HEK293 (cell line): ENCODE data around the gene ACTN4.

Source experiments
- CTCF ChIA-PET: fragments of 350-600 bp; formaldehyde crosslinking; extraction: SDS; loops from one replicate; lab custom pipeline; 2021; ENCODE audit warnings: antibody characterized with exemption; lab: Yijun Ruan, JAX
- POLR2A ChIA-PET: fragments of 300-600 bp; formaldehyde crosslinking; extraction: SDS; loops from one replicate; lab custom pipeline; 2020; ENCODE audit warnings: antibody characterized with exemption, inconsistent platforms; lab: Yijun Ruan, JAX
- H3K27ac ChIP-seq: fragments of 200-500 bp; sonication (Bioruptor generic); 2 replicates; pipeline ENCODE4 v1.5.1; 2014; ENCODE audit warnings: low read depth, low read length, control low read depth, inconsistent platforms; ENCODE audit errors: extremely low read depth
- H3K36me3 ChIP-seq, 2 experiments: fragments of 200-500 bp in 1 of 2; sonication (Bioruptor generic) in 1 of 2; 1 replicate in 1 of 2; 2 replicates in 1 of 2; pipeline ENCODE4 v1.5.1; 2014 to 2017; ENCODE audit warnings: inconsistent platforms in 2 of 2, low read length in 2 of 2; ENCODE audit not compliant: control insufficient read depth in 2 of 2, insufficient read depth in 1 of 2
- H3K4me1 ChIP-seq: fragments of 200-500 bp; sonication (Bioruptor generic); 2 replicates; pipeline ENCODE4 v1.5.1; 2014; ENCODE audit warnings: mild to moderate bottlenecking, low read length, inconsistent platforms; ENCODE audit not compliant: control insufficient read depth, insufficient read depth
- H3K4me3 ChIP-seq: 2 replicates; pipeline ENCODE4 v1.5.1; 2011; ENCODE audit warnings: low read depth, mild to moderate bottlenecking, control low read depth, low read length, moderate library complexity
- H3K9me3 ChIP-seq: fragments of 200-500 bp; sonication (Bioruptor generic); 2 replicates; pipeline ENCODE4 v1.5.1; 2014; ENCODE audit warnings: low read depth, low read length, inconsistent platforms; ENCODE audit not compliant: control insufficient read depth, insufficient read depth
- BCL6B ChIP-seq: fragments of 450-650 bp; formaldehyde crosslinking; IDR thresholded peaks from 2 replicates; pipeline ENCODE4 v1.5.1; 2017; ENCODE audit warnings: missing biosample characterization, missing genetic modification characterization
- SCRT1 ChIP-seq: fragments of 450-650 bp; formaldehyde crosslinking; IDR thresholded peaks from 2 replicates; pipeline ENCODE4 v1.5.1; 2016; ENCODE audit warnings: missing biosample characterization, missing genetic modification characterization, borderline replicate concordance
- SCRT2 ChIP-seq: fragments of 450-650 bp; formaldehyde crosslinking; IDR thresholded peaks from 2 replicates; pipeline ENCODE4 v1.5.1; 2016; ENCODE audit warnings: missing biosample characterization, missing genetic modification characterization
- YY1 ChIP-seq: fragments of 450-650 bp; formaldehyde crosslinking; IDR thresholded peaks from 2 replicates; pipeline ENCODE4 v1.5.1; 2018; ENCODE audit warnings: missing biosample characterization, missing genetic modification characterization
- ZBTB20 ChIP-seq: fragments of 450-650 bp; formaldehyde crosslinking; IDR thresholded peaks from 2 replicates; pipeline ENCODE4 v1.5.1; 2016; ENCODE audit warnings: missing biosample characterization, missing genetic modification characterization
- ZBTB26 ChIP-seq: fragments of 450-650 bp; formaldehyde crosslinking; optimal IDR thresholded peaks from 2 replicates; pipeline ENCODE3; 2016; ENCODE audit warnings: missing biosample characterization, mild to moderate bottlenecking, missing genetic modification characterization
- ZIC2 ChIP-seq: fragments of 450-650 bp; formaldehyde crosslinking; IDR thresholded peaks from 2 replicates; pipeline ENCODE4 v1.5.1; 2016; ENCODE audit warnings: missing biosample characterization, missing genetic modification characterization
- ZNF148 ChIP-seq: fragments of 450-650 bp; formaldehyde crosslinking; IDR thresholded peaks from 2 replicates; pipeline ENCODE4 v1.5.0; 2017; ENCODE audit warnings: missing biosample characterization, missing genetic modification characterization, borderline replicate concordance
- ZNF169 ChIP-seq: fragments of 450-650 bp; formaldehyde crosslinking; IDR thresholded peaks from 2 replicates; pipeline ENCODE4 v1.5.1; 2016; ENCODE audit warnings: missing biosample characterization, missing genetic modification characterization
- ZNF23 ChIP-seq: fragments of 450-650 bp; formaldehyde crosslinking; IDR thresholded peaks from 2 replicates; pipeline ENCODE4 v1.5.1; 2016; ENCODE audit warnings: missing biosample characterization, missing genetic modification characterization, borderline replicate concordance
- ZNF311 ChIP-seq: fragments of 450-650 bp; formaldehyde crosslinking; IDR thresholded peaks from 2 replicates; pipeline ENCODE4 v1.5.1; 2017; ENCODE audit warnings: missing biosample characterization, missing genetic modification characterization, borderline replicate concordance
- ZNF366 ChIP-seq: fragments of 450-650 bp; formaldehyde crosslinking; conservative IDR thresholded peaks from 2 replicates; pipeline ENCODE4 v1.5.1; 2016; ENCODE audit warnings: missing biosample characterization, missing genetic modification characterization
- ZNF394 ChIP-seq: fragments of 450-650 bp; formaldehyde crosslinking; IDR thresholded peaks from 2 replicates; pipeline ENCODE4 v1.5.1; 2016; ENCODE audit warnings: missing biosample characterization, missing genetic modification characterization, mild to moderate bottlenecking, moderate library complexity, borderline replicate concordance
- ZNF404 ChIP-seq: fragments of 450-650 bp; formaldehyde crosslinking; IDR thresholded peaks from 2 replicates; pipeline ENCODE4 v1.5.1; 2017; ENCODE audit warnings: missing biosample characterization, missing genetic modification characterization
- ZNF600 ChIP-seq: fragments of 450-650 bp; formaldehyde crosslinking; IDR thresholded peaks from 2 replicates; pipeline ENCODE4 v1.5.1; 2016; ENCODE audit warnings: missing biosample characterization, missing genetic modification characterization
- ZNF610 ChIP-seq: fragments of 450-650 bp; formaldehyde crosslinking; IDR thresholded peaks from 2 replicates; pipeline ENCODE4 v1.5.1; 2016; ENCODE audit warnings: missing biosample characterization, missing genetic modification characterization, borderline replicate concordance
- ZNF639 ChIP-seq: fragments of 450-650 bp; formaldehyde crosslinking; IDR thresholded peaks from 2 replicates; pipeline ENCODE4 v1.5.1; 2016; ENCODE audit warnings: missing biosample characterization, missing genetic modification characterization
- ZNF76 ChIP-seq: fragments of 450-650 bp; formaldehyde crosslinking; IDR thresholded peaks from 2 replicates; pipeline ENCODE4; 2016; ENCODE audit warnings: low read depth, missing biosample characterization, missing genetic modification characterization, borderline replicate concordance
- ZNF837 ChIP-seq: fragments of 450-650 bp; formaldehyde crosslinking; IDR thresholded peaks from 2 replicates; pipeline ENCODE4 v1.5.1; 2016; ENCODE audit warnings: missing biosample characterization, missing genetic modification characterization

The ACTN4 gene

GRCh38 chr19:38676023-38676877, 28.8 kb downstream of the ACTN4 start:
- CTCF ChIA-PET: interaction anchor here (0.6 kb wide), 1 partner anchor 278 kb away, joined by 3 read pairs; no protein-coding TSS in a partner anchor
- Histone ChIP-seq H3K27ac (peak overlapping the region; percentile 11; the same call in 1 of the 2 replicates), H3K9me3 (no peaks in the 10 kb centered on the region), H3K36me3 (peaks cover 10 to 31% of the 10 kb centered on the region in 2 experiments; a peak in 2 of 3 replicates), H3K4me1 (peaks cover 7% of the 10 kb centered on the region), H3K4me3 (no peak overlapping the region)
- POLR2A ChIA-PET: no interaction called here
- TF ChIP-seq YY1 (tag by site-specific recombination) (no peak), ZNF610 (tag by site-specific recombination) (no peak), ZNF394 (peak; percentile 55; the same call in 1 of the 2 replicates), ZIC2 (tag by site-specific recombination) (peak; percentile 96), ZNF404 (tag by site-specific recombination) (no peak), ZNF837 (no peak), ZBTB26 (tag by site-specific recombination) (peak; percentile 7), ZNF23 (tag by site-specific recombination) (no peak), ZNF639 (tag by site-specific recombination) (no peak), ZNF169 (tag by site-specific recombination) (no peak), ZNF600 (tag by site-specific recombination) (peak; percentile 34; the same call in 1 of the 2 replicates), BCL6B (tag by site-specific recombination) (peak; percentile 82), ZNF76 (no peak)

- POLR2A ChIA-PET: interaction anchor here (3.1 kb wide), 1 partner anchor 29 kb away, joined by 12 read pairs; the partner anchor contains the start of gene ACTN4
- no peaks in the 10 kb centered on the region for H3K9me3 ChIP-seq
- peak; percentile 85 for TF ChIP-seq SCRT1 (tag by site-specific recombination)
- no peak for TF ChIP-seq ZNF148 (tag by site-specific recombination)
- TF ChIP-seq ZNF311 (tag by site-specific recombination): no peak
- peak; percentile 94 for TF ChIP-seq SCRT2 (tag by site-specific recombination)
- TF ChIP-seq ZNF76: no peak
- TF ChIP-seq ZBTB20 (tag by site-specific recombination): 0 out of 2 replicates have a peak, but pooled peaks have one; percentile 10
- TF ChIP-seq ZNF366: no peak
- TF ChIP-seq, all 188 proteins: peak for 3
- CTCF ChIA-PET: interaction anchor here (0.6 kb wide), 1 partner anchor 279 kb away, joined by 3 read pairs; no protein-coding TSS in a partner anchor
- no peaks in the 10 kb centered on the region; the same call in 1 of the 2 replicates for H3K4me1 ChIP-seq
- H3K27ac ChIP-seq: peak overlapping the region; percentile 3; the same call in 1 of the 2 replicates
- peaks cover 10 to 39% of the 10 kb centered on the region in 2 experiments; a peak in 2 of 3 replicates for H3K36me3 ChIP-seq
- H3K4me3 ChIP-seq: no peak overlapping the region
These were observed 29.6 kb downstream of the ACTN4 start for GRCh38 chr19:38676878-38677646.
